Measurements from ENCODE around the gene RBFOX2. TPM values are rescaled to one million over a fixed set of nuclear protein-coding genes. Genes with fewer than 3 reads are reported as not detected.

The RBFOX2 gene
- total RNA-seq, 1 donor from 2014 or later, result 164 TPM

GRCh38 chr22:35961480-35962295, 66.9 kb downstream of the RBFOX2 start:
- DNase-seq (ENCODE audit: extremely low spot score, unreplicated experiment), result no peak
- Mint-ChIP-seq H3K27me3 (no peaks in the 10 kb centered on the region), H3K4me3 (peak overlapping the region; percentile 80), H3K4me1 (ENCODE audit: unreplicated experiment) (peaks cover 48% of the 10 kb centered on the region), H3K27ac (peak overlapping the region; percentile 90), H3K36me3 (peaks cover 3% of the 10 kb centered on the region), H3K9me3 (no peaks in the 10 kb centered on the region)
- TF ChIP-seq CTCF (conservative IDR thresholded peaks at IDR 0.05), result no peak

- Mint-ChIP-seq H3K27ac (peak overlapping the region; percentile 90), H3K36me3 (no peaks in the 10 kb centered on the region), H3K4me1 (ENCODE audit: unreplicated experiment) (peaks cover 47% of the 10 kb centered on the region), H3K27me3 (no peaks in the 10 kb centered on the region), H3K9me3 (no peaks in the 10 kb centered on the region), H3K4me3 (no peak overlapping the region)
- no peak for TF ChIP-seq CTCF (conservative IDR thresholded peaks at IDR 0.05)
- no peak for DNase-seq (ENCODE audit: extremely low spot score, unreplicated experiment)
These were observed 67.8 kb downstream of the RBFOX2 start for GRCh38 chr22:35960854-35961253.

- Mint-ChIP-seq H3K27ac (no peak overlapping the region), H3K36me3 (no peaks in the 10 kb centered on the region), H3K27me3 (no peaks in the 10 kb centered on the region), H3K4me3 (no peak overlapping the region), H3K4me1 (ENCODE audit: unreplicated experiment) (peaks cover 50% of the 10 kb centered on the region), H3K9me3 (no peaks in the 10 kb centered on the region)
- DNase-seq (ENCODE audit: extremely low spot score, unreplicated experiment), result no peak
- no peak for TF ChIP-seq CTCF (conservative IDR thresholded peaks at IDR 0.05)
These were observed 69.4 kb downstream of the RBFOX2 start for GRCh38 chr22:35959121-35959800.

GRCh38 chr22:35958334-35958733, 70.3 kb downstream of the RBFOX2 start:
- H3K9me3 Mint-ChIP-seq, result no peaks in the 10 kb centered on the region
- no peaks in the 10 kb centered on the region for H3K36me3 Mint-ChIP-seq
- TF ChIP-seq CTCF (conservative IDR thresholded peaks at IDR 0.05), result no peak
- H3K4me3 Mint-ChIP-seq, result no peak overlapping the region
- no peak overlapping the region for H3K27ac Mint-ChIP-seq
- DNase-seq (ENCODE audit: extremely low spot score, unreplicated experiment), result no peak
- peaks cover 52% of the 10 kb centered on the region for H3K4me1 Mint-ChIP-seq (ENCODE audit: unreplicated experiment)
- no peaks in the 10 kb centered on the region for H3K27me3 Mint-ChIP-seq

- Mint-ChIP-seq H3K27ac (no peak overlapping the region), H3K27me3 (no peaks in the 10 kb centered on the region), H3K4me1 (ENCODE audit: unreplicated experiment) (peaks cover 46% of the 10 kb centered on the region), H3K4me3 (no peak overlapping the region), H3K9me3 (no peaks in the 10 kb centered on the region), H3K36me3 (no peaks in the 10 kb centered on the region)
- no peak for TF ChIP-seq CTCF (conservative IDR thresholded peaks at IDR 0.05)
- no peak for DNase-seq (ENCODE audit: extremely low spot score, unreplicated experiment)
These were observed 71.0 kb downstream of the RBFOX2 start for GRCh38 chr22:35957589-35957988.
